Measurements from ENCODE around the gene ZNG1B.
"Not testable (repeated sequence)": the region's sequence is repeated elsewhere in the genome, so short reads cannot be mapped to it uniquely, and the experiment has no call there.

DNA sequence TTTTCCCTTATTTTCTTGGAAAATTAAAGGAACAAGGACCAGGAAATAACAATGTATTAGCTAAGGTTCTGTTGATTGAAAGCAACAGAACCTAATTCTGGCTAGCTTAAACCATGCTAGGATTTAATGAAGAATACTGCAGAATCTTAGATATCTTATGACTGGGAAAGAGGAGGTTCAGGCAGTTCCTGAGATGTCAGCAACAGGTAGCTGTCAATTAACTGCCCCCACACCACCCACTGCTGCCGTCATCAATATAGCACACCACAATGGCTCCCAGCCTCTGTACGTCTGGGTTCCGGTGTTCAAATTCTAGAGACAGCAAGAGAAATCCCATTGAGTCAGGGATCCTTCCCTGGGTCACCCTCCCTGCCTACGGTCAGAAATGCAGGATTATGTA lies 95.5 kb downstream of the ZNG1B start:
- TF ChIP-seq, protein P1, sequence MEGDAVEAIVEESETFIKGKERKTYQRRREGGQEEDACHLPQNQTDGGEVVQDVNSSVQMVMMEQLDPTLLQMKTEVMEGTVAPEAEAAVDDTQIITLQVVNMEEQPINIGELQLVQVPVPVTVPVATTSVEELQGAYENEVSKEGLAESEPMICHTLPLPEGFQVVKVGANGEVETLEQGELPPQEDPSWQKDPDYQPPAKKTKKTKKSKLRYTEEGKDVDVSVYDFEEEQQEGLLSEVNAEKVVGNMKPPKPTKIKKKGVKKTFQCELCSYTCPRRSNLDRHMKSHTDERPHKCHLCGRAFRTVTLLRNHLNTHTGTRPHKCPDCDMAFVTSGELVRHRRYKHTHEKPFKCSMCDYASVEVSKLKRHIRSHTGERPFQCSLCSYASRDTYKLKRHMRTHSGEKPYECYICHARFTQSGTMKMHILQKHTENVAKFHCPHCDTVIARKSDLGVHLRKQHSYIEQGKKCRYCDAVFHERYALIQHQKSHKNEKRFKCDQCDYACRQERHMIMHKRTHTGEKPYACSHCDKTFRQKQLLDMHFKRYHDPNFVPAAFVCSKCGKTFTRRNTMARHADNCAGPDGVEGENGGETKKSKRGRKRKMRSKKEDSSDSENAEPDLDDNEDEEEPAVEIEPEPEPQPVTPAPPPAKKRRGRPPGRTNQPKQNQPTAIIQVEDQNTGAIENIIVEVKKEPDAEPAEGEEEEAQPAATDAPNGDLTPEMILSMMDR (IDR thresholded peaks at IDR 0.05; ENCODE audit: low read depth, low read length): not testable (repeated sequence)
- TF ChIP-seq MYC (IDR thresholded peaks at IDR 0.05; ENCODE audit: low read depth, low read length); POLR2A (IDR thresholded peaks at IDR 0.05; ENCODE audit: extremely low read depth, insufficient read length): not testable (repeated sequence)
- TF ChIP-seq, protein P2, sequence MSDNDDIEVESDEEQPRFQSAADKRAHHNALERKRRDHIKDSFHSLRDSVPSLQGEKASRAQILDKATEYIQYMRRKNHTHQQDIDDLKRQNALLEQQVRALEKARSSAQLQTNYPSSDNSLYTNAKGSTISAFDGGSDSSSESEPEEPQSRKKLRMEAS (IDR thresholded peaks at IDR 0.05; ENCODE audit: low read depth, low read length): not testable (repeated sequence)
